DMS153 treated with DMSO at 0.1 percent for 48 hours (cell line): ENCODE results near the gene ZDHHC9.

Experiments used
- DNase-seq: peaks from one replicate; lab custom pipeline; 2025; ENCODE audit not compliant: unreplicated experiment; lab: John Stamatoyannopoulos, UW

ZDHHC9 gene

GRCh38 chrX:129823115-129823514 is 20.6 kb downstream of the ZDHHC9 start:
- no peak for DNase-seq

GRCh38 chrX:129818123-129818522 is 25.6 kb downstream of the ZDHHC9 start:
- no peak for DNase-seq

- DNase-seq = no peak
Measured at GRCh38 chrX:129813662-129814368, 29.9 kb downstream of the ZDHHC9 start.

- no peak for DNase-seq
Measured at GRCh38 chrX:129808829-129809796, 34.6 kb downstream of the ZDHHC9 start.

- no peak for DNase-seq
Measured at GRCh38 chrX:129808158-129808828, 35.4 kb downstream of the ZDHHC9 start.

- DNase-seq = no peak
Measured at GRCh38 chrX:129804806-129805205, 38.9 kb downstream of the ZDHHC9 start.

GRCh38 chrX:129802863-129803262 is 40.8 kb downstream of the ZDHHC9 start:
- no peak for DNase-seq

GRCh38 chrX:129800186-129800585 is 43.5 kb downstream of the ZDHHC9 start:
- no peak for DNase-seq

- DNase-seq = no peak
Measured at GRCh38 chrX:129798888-129799287, 44.8 kb downstream of the ZDHHC9 start.

- DNase-seq = no peak
Measured at GRCh38 chrX:129798456-129798855, 45.2 kb downstream of the ZDHHC9 start.

- DNase-seq = no peak
Measured at GRCh38 chrX:129797251-129797906, 46.3 kb downstream of the ZDHHC9 start.

GRCh38 chrX:129795584-129795983 is 48.1 kb downstream of the ZDHHC9 start:
- DNase-seq = no peak

- peak; percentile 2 for DNase-seq
Measured at GRCh38 chrX:129793604-129794191, 50.0 kb downstream of the ZDHHC9 start.

- DNase-seq = no peak
Measured at GRCh38 chrX:129792586-129793291, 50.9 kb downstream of the ZDHHC9 start.

GRCh38 chrX:129791961-129792570 is 51.6 kb downstream of the ZDHHC9 start:
- peak; percentile 55 for DNase-seq

- DNase-seq = no peak
Measured at GRCh38 chrX:129791336-129791735, 52.4 kb downstream of the ZDHHC9 start.

- DNase-seq = no peak
Measured at GRCh38 chrX:129790808-129791207, 52.9 kb downstream of the ZDHHC9 start.

GRCh38 chrX:129790146-129790545 is 53.5 kb downstream of the ZDHHC9 start:
- DNase-seq = no peak

- DNase-seq = no peak
Measured at GRCh38 chrX:129788527-129788926, 55.2 kb downstream of the ZDHHC9 start.
